ENCODE results near the gene BEST4.
"Not testable (repeated sequence)": the region's sequence is repeated elsewhere in the genome, so short reads cannot be mapped to it uniquely, and the experiment has no call there.

BEST4 gene

DNA sequence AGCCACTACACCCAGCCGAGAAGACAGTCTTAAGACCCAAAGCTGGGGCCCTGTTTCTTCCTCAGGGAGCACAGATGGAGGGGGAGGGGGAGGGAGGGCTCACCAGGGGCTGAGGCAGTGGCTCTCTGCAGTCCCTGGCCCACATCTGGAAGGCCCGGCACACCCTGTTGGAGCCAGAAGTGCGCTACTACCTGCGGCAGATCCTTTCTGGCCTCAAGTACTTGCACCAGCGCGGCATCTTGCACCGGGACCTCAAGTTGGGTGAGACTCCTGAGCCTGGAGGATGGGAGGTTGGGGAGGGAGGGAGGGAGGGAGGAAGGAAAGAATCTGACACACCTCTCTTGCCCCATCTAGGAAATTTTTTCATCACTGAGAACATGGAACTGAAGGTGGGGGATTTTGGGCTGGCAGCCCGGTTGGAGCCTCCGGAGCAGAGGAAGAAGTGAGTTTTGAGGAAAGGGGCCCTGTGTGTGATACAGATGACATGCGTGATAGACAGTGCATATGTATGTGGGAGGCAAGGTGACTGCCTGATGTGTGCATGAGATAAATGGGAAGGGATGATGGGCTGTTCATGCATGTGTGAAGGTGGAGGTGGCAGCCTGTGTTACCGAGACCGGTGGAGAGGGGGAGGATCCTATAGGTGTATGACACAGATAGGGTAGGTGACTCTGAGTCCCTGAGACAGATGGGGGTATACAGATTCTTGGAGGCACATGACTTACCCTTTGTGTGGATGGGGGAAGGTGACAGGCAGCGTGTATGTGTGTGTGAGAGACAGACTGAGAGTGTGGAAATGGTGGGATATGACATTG, 13.7 kb upstream of the BEST4 start:
- no peak for DNase-seq

DNA sequence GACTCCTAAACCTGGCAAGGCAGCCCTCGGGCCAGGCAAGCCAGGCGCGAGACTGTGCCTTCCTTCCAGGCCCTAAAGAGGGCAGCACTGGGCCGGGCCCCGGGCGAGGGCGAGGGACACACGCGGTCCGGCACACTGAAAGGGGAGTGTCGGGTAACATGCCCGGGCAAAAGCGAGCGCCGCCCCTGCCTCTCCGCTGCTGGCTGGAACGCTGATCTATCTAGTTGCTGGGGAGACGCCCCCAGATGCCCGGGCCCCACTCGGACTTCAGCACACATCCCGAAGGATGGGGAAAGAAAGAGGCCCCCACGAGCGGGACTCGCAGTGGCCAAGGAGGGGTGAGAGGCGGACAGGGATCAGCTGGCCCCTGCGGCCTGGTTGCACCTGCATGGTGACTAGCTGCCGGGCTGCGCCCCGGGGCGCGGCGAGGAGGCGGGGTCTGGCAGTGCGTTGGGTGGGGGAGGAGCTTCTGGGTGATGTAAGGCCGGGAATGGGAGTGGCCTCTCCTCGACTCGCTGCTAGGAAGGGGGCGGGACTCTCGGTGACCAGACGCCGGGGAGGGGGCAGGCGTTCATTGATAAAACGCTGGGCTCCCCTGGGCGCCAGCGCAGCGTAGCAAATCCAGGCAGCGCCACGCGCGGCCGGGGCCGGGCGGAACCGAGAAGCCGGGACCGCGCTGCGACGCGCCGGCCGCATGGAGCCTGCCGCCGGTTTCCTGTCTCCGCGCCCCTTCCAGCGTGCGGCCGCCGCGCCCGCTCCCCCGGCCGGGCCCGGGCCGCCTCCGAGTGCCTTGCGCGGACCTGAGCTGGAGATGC, 12.0 kb upstream of the BEST4 start, which contains the start of gene PLK3:
Gene PLK3 (plus strand): TSS at position 608 of the 815 bp plus-strand sequence. CDS start 87 bp downstream, at position 695.
- peak; percentile 87 for DNase-seq

- peak; percentile 13 for DNase-seq
Observed at GRCh38 chr1:44798481-44799365, 10.8 kb upstream of the BEST4 start.

DNA sequence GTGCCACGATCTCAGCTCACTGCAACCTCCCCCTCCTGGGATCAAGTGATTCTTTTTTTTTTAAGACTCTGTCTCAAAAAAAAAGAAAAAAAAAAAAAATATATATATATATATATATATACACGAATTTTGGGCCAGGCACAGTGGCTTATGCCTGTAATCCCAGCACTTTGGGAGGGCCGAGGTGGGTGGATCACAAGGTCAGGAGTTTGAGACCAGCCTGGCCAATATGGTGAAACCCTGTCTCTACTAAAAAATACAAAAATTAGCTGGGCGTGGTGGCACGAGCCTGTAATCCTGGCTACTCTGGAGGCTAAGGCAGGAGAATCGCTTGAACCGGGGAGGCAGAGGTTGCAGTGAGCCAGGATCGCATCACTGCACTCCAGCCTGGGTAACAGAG, 9.9 kb upstream of the BEST4 start:
- DNase-seq = not testable (repeated sequence)

GRCh38 chr1:44792736-44793502, 4.9 kb upstream of the BEST4 start:
- no peak for DNase-seq

DNA sequence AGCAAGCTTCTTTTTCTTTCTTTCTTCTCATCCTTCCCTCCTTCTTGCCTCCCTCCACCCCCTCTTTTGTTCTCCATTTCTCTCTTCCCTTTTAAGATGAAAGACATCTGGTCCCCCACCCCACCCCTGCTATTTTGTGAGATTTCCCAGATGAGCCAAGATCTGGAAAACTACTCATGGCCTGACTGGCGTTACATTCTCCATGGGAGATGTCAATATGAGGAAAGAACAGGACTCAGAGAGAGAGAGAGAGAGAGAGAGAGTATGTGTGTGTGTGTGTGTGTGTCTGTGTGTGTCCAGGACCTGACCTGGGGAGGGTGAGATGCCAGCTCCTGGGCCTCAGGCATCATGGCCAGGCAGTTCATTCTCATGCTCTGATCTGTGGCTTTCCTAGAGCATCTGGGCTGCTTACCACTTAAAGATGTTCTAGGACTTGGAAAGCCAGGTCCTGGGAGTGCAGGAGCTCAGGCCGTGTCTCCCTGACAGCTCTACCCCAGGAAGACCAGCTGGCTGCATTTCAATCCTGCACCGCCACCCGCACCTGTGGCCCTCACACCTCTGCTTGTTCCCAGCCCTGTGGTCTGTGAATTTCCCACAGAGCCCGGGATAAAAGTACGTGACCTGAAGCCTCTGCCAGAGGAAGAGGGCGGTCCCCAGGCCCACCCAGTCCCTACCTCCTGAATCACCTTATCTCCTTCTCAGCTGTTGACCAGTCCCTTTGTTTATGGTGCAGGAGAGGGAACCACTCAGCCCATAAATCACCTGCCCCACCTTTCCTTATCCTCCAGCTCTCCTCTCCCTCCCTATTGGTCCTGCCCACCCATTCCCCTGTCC, 3.2 kb upstream of the BEST4 start:
- no peak for DNase-seq

DNA sequence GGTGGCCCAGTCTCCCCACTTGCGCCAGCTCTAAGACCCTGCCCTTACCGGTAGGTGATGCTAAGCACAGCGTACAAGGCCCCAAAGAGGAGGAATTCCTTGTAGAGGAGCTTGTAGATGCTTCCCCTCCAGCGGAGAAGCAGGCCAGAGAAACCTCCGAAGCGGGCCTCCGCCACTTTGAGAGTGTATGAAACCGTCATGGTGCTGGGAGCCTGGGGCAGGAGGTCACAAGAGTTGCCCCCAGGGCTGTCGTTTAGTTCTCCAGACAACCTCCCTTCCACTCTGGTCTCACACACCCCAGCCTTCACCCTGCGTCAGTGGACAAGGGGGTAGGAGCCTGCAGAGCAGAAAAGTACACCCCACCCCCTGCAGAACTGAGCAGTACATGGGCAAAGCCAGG, 464 bp downstream of the BEST4 start:
- no peak for DNase-seq

DNA sequence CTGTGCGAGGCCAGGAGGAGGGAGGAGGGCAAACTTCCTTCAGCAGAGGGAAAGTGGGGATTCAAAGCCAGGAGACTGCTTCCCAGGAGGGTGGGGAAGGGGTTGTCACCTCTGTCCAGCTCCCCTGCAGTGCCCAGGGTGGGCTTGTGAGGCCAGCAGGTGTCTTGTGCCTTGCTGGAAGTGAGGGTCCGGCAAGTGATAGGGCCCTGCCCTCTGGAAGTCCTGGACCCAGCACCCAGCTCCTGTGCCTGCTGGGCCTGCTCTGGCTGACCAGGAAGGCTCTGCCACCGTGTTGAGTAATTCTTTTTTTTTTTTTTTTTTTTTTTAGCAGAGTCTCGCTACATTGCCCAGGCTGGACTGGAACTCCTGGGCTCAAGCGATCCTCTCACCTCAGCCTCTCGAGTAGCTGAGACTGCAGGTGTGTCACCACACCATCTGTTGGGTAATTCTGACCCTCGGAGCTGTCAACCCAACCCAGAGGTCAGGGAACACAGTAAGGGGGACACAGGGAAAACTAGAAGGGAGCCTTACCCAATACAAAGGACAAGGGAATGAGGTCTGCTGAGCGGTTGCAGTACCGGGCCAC, 1.0 kb downstream of the BEST4 start:
- DNase-seq = no peak

GRCh38 chr1:44786138-44786840, 1.7 kb downstream of the BEST4 start:
- DNase-seq = peak; percentile 3

DNA sequence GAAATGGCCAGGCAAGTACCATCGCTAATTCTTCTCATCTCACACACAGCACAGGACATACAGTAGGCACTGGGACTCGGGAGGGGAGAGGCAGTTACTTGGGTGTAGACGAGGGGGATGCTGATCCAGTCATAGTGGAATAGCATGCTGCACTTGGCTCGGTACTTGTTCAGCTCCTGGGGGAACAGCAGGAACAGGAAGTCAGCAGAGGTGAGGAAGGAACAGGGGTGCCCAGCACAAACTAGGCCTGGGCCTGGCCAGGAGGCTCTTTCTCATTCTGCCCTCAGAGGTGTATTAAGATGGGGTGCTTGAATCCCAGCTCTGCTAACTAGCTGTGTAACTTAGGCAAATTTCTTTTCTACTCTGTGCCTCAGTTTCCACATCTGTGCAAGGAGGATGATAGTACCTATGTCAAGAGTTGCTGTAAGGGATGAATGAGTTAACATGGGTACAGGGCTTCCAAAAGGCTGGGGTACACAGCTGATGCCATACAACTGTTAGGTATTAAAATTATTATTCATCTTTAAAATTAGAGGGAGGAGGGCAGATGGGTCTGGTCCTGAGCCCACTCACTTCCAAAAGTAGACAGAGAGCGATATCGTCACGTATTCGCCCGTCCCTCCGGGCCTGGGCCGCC, 2.4 kb downstream of the BEST4 start:
- DNase-seq = no peak

DNA sequence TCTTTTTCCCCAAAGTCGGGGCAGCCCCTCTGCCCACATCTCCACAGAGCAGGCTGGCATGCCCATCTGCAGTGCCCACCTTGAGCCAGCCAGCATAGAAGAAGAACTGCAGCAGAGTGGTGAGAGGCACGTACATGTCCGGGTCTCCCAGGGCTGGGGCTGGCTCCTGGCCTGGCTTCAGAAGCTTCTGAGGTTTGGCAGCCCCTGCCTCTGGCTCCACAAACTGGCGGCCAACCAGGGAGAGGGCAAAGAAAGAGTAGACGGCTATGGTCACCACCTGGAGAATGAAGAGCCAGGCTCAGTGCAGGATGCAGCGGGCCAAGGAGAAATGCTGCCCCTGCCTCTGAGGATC, 3.0 kb downstream of the BEST4 start:
- no peak for DNase-seq

GRCh38 chr1:44784094-44785028, 3.6 kb downstream of the BEST4 start:
- DNase-seq = peak; percentile 11

DNA sequence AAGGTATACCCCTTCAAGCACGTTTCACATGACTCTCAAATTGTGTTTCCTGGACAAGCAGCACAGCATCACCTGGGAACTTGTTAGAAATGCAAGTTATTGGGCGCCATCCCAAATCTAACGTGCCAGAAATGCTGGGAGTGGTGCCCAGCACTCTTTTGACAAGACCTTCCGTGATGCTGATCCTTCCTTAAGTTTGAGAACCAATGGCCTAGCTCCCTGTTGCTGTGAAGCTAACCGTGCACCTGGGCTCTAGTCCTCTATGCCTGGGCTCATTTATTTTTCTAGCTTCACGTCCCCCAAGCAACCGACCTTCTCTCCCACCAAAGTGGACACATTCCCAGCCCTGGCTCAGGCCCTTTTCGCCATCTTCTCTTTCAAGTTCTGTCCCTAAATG, 4.3 kb downstream of the BEST4 start:
- no peak for DNase-seq

GRCh38 chr1:44780583-44781121, 7.3 kb downstream of the BEST4 start:
- DNase-seq = no peak

DNA sequence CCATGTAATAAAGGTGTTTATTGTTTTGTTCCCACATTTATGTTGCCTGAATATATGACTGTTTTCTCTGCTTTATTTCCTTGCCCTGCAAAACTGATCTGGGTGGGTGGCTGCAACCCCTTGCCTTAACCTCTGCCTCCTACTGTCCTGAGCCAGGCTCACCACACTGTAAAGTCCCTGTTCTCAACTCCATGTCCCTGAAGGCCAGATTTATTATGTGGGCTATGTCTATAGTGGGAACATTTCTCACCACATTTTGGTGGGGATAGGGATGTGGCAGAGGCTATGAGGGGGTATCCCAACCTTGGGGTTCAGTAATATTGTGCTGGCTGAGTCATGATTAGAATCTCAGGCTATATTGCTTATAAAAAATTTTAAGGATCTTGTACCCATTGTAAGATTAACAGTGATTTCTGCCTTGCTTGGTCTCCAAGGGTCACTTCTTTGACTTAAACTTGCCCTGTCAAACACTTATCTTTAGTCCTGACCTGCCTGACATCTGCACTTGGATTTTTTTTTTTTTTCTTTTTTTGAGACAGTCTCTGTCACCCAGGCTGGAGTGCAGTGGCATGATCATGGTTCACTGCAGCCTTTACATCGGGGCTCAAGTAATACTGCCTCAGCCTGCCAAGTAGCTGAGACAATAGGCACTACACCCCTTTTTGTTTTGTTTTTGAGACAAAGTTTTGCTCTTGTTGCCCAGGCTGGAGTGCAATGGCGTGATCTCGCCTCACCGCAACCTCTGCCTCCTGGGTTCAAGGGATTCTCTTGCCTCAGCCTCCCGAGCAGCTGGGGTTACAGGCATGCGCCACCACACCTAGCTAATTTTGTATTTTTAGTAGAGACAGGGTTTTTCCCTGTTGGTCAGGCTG, 9.0 kb downstream of the BEST4 start:
- DNase-seq = no peak

DNA sequence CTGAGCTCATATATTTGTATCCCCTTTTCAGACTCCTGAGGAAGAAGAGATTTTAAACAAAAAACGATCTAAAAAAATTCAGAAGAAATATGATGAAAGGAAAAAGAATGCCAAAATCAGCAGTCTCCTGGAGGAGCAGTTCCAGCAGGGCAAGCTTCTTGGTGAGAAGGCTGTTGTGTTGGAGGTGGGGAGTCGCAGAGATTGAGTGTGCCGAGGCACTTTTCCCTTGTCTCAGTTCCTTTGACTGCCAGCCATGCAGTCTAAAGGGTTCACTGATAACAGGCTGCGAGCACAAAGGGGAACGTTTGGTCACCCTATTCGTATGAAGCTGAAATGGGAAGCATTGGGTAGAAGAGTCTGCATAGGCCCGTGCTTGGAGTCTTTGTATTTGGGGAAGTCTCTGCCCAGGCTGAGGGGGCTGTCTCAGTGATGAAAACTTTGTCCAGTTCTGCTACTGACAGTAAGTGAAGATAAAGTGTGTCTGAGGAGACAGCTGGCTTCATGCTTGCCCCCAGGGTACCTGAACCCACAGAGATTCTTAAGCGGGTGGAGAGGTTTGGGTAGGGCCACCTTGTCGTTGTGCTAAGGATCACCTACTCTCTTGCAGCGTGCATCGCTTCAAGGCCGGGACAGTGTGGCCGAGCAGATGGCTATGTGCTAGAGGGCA, 9.9 kb downstream of the BEST4 start:
- DNase-seq = no peak

- DNase-seq = no peak
Observed at GRCh38 chr1:44777547-44777946, 10.4 kb downstream of the BEST4 start.
